ENCODE data around the gene FLVCR2.

Gene FLVCR2

DNA sequence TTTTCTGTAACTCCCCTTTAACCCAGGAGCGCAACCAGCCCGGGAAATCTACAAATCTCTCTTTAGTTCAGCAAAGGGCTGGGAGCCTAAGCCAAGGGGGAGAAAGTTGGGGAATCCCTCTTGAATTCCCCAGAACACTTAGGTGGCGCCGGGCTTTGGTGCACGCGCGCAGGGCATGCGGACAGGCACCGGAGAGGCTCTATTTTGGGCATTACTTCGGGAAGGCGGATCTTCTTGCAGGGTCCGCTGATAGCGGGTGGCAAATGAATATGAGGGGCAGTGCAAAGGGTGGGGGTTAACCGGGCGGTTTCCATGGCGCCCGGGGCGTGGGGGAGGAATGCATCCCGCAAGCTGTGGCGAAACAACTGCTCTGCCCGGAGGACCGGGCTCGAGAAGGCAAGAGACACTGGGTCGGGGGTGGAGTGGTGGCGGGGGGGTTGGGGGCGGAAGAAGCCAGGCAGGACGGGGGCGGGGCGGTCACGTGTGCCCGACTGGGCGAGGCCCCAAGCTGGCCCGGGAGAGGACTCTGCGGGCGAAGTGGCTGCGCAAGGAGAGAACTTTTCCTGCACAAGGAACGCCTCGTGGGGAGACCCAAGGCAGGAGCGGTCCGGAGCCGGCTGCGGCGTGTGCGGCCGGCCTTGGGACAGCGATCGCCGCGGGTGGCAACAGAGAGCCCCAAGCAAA is at the start of gene FLVCR2:
TSS of gene FLVCR2 (plus strand) at position 519 of the 684 bp plus-strand sequence. CDS start 353 bp downstream, outside the sequence.
- DNase-seq: peak; percentile 89 to 94

GRCh38 chr14:75531256-75531655 is 47.2 kb upstream of the FLVCR2 start:
- no peak for DNase-seq

DNA sequence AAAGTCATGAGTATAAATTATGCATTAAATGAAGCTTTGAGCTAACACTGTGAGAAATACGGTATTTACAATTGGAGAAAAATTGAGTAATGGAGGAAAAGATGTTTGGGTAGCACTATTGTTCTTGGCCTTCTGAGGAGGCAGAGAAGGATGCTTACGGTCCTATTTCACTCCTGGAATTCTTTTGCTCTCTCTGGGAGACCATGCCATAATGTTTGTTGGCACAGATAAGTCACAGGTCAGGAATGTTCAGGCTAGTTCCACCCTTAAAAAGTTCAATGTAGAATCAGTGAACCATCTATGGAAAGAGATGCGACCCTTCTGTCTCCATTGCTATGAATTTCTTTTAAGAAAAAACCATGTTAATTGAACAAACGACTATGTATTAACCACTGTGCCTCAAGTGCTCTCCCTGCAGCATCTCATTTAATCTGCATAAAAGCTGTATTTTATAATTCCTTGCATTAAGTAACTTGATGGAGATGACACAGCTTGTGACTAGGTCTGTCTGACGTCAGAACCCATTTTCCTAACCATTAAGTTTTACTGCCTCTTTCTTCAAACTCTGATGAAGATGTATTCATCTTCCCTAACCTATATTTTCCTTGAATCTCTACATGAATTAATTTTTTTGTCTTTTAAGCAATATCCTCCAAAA is 46.6 kb upstream of the FLVCR2 start:
- DNase-seq: no peak

- peak; percentile 33 to 62 for DNase-seq
These were observed 44.4 kb upstream of the FLVCR2 start for GRCh38 chr14:75533791-75534555.

DNA sequence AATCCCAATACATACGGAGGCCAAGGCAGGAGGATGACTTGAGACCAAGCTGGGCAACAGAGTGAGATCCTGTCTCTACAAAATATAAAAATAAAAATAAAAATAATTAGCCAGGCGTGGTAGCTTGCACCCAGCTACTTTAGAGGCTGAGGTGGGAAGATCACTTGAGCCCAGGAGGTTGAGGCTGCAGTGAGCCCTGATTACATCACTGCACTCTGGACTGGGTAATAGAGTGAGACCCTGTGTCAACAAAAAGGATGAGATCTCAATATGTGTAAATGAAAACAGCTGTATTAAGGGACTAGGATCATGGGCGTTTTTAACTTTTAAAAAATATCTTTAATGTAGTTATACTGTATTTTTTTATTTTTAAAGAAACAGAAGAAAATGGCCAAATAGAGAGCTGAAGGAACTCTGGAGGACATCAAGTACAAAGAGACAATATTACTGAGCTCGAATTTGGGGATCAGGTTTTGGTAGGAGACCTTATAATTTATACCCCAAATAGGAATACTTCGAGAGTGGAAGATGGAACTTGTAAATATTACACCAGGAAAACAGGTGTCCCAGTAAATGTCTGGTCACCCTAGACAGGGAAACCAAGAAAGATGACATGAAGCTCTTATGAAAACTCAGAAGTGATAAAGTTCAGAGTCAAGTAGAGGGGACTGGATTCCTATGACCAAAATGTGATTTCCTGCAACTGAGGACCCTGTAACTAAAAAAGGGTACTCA is 43.1 kb upstream of the FLVCR2 start:
- no peak for DNase-seq

GRCh38 chr14:75537071-75537470 is 41.3 kb upstream of the FLVCR2 start:
- DNase-seq: no peak

DNA sequence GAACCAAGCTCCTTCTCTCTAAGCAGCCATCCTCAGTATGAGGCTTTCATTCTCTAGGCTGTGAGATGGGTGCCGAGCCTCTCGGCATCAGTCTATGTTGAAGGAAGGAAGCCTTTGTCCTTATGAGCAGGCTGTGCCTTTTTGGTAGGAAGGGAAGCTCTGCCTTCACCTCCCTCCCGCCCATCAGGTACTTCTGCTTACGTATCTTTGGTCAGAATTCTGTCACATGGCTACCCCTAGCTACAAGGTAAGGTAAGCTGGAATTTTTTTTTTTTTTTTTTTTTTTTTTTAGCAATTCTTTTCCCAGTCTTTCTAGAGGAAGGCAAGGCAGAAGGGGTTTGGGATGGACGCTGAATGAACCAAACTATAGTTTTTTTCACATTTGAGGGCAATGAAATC is 39.3 kb upstream of the FLVCR2 start:
- DNase-seq: no peak

DNA sequence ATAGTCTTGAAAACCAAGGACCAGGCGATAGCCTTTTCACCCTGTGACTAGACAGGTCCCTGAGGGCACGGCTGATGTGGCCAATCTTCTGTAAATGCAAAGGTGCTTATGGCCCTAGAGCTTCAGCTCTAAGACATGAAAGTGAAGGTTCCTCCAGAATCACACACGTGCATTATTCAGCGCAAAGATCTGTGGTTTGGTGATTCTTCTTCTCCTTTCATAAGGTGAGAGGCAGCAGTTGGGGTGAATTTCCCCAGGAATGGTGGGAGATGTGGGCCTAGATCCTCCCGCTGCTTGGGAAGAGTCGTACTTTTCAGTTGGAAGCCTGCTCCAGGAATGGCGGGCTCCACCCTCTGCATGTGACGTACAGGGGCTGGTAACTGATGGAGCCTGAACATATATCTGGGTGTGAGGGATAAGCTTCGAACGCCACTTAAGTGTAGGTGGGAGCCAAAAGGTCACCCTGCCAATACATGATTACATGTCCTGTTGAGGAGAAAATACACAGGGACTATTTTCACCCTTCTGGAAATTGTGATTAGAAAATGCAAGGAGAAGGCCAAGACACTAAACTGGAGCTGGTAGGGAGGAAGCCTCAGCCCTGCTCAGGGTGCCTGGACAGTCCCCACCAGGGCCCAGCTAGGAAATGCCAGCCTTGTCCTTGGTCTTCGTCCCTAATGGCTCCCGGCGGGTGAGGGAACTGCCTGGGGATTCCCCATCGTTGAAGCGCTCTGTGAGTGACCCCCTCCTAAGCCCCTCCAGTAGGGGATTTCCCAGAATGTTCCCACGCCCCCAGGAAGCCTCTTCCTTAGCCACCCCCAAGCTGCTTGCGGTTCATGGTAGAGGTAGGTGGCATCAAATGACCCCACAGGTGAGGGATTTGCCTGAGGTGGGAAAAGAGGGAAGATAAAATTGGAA is 38.6 kb upstream of the FLVCR2 start:
- DNase-seq: peak; percentile 62 to 72

- no peak for DNase-seq
These were observed 38.0 kb upstream of the FLVCR2 start for GRCh38 chr14:75540479-75540851.

DNA sequence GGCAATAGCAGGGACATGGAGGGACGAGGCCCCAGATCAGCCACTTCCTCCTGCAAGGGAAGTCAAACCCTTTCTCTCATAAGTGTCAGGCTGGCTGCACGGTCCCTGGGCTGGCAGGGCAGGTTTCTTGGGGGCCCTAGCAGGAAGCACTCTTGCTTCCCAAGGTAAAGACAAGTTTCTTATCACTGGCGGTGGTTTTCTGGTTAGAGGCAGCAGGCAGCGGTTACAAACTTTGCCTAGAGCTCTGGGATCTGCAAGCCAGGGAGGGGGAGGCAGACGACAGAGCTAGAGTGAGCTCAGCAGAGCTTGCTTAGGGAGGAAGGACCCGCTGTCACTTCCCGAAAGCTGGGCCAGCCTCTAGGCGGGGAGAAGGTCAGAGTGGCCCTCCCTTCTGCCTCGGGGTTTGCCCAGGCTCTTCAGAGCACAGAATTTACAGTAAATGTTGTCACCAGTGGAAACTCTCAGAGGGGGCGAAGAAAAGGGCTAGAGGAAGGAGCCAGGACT is 35.8 kb upstream of the FLVCR2 start:
- DNase-seq: peak; percentile 93 to 94

DNA sequence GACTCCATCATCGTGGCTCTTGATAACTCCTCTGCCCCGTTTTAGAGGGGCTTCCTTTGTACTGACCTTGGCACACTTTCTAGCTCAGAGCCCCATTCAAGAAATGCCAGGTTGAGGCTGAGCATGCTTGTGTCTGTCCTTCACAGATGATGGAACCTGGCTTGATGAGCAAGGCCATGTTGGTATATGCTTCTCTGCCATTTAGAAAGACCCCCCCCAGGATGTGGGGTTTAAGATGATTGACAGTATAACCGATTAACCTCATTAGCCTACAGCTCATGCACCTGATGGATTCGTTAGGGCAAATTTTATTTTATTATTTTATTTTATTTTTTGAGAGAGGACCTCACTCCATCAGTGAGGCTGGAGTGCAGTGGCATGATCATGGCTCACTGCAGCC is 35.2 kb upstream of the FLVCR2 start:
- DNase-seq: no peak

DNA sequence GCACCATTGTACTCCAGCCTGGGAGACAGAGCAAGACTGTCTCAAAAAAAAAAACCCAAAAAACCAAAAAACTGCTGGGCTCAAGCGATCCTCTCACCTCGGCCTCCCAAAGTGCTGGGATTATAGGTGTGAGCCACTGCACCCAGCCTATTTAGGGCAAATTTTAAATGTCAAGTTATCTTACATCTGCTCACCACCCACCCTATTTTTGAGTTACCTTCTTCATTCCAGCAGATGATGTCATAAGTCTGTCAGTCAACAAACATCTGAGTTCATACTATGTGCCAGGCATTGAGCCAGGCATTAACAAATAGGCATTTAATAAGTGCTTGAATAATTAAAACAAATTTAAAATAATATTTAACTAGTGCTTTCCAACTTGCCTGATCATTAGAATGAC is 34.6 kb upstream of the FLVCR2 start:
- no peak for DNase-seq

DNA sequence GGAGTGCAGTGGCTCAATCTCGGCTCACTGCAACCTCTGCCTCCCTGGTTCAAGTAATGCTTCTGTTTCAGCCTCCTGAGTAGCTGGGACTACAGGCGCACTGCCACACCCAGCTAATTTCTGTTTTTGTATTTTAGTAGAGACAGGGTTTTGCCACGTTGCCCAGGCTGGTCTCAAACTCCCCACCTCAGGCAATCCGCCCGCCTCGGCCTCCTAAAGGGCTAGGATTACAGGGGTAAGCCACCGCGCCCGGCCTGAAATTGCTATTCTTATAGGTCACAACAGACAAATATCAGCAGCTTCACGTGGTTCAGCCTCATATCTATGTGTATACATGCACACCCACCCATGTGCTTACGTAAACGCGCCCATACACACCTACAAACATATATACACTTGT is 32.5 kb upstream of the FLVCR2 start:
- no peak for DNase-seq

- DNase-seq: no peak
These were observed 30.7 kb upstream of the FLVCR2 start for GRCh38 chr14:75547552-75548250.

DNA sequence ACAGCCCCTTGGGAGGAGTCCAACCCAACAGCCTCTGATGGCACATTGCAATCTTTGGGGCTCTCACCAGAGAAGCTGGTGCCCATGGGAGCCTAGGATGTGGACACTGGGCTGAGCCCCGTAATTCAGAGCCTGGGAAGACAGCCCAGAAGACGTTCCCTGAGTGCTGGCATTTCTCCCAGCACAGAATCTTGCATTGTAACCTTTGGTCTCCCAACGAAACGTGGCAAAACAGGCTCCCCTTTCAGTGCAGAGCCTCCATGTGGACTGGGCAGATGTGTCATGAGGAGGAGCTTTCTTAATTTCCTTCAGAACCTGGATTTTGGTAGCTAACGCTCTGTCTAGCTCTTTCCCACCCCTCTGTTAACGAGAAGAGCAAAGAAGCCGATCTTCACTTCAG is 29.9 kb upstream of the FLVCR2 start:
- DNase-seq: no peak

- peak; percentile 84 to 87 for DNase-seq
These were observed 29.3 kb upstream of the FLVCR2 start for GRCh38 chr14:75549169-75549568.

DNA sequence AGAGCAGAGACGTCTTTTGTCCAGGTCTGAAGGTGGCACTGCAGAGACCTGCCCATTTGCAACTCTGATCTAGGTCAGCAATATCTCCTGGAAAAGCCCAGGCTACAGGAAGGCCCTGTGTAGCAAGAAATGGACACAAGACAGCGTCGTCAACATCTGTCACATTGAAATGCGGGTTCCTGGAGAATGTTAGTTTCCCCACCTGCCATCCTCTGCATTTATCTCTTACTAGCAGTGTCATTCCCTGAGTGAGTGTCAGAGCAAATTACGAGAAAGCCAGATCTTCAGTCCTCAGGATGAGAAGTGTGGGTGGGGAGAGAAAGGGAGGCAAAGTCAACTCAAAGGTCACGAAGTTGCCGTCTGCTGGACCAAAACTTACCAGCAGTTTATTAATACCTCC is 27.4 kb upstream of the FLVCR2 start:
- DNase-seq: no peak

- DNase-seq: no peak
These were observed 25.3 kb upstream of the FLVCR2 start for GRCh38 chr14:75553157-75553556.

- no peak for DNase-seq
These were observed 24.6 kb upstream of the FLVCR2 start for GRCh38 chr14:75553761-75554364.

- no peak for DNase-seq
These were observed 23.9 kb upstream of the FLVCR2 start for GRCh38 chr14:75554482-75554881.

DNA sequence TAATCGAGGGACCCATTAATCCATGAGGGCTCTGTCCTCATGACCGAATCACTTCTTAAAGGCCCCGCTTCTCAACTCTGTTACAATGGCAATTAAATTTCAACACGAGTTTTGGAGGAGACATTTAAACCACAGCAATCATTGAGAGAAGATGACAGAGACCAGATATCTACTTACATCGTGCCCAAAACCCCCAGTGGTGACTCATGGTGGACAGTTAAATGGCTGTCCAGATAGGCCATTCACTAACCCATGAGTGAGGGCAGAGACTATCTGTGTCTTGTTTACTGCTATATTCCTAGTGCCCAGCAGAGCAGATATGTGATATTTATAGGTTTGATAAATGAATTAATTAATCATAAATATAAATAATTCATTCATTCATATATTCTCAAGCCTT is 20.0 kb upstream of the FLVCR2 start:
- DNase-seq: peak; percentile 41 to 50

Data from inflammatory macrophage treated with lipopolysaccharide for 1 hour (primary cell).